ENCODE data around the gene ZFAND4. TPM values are rescaled to one million over a fixed set of nuclear protein-coding genes. Genes with fewer than 3 reads are reported as not detected.
"Not testable (repeated sequence)": the region's sequence is repeated elsewhere in the genome, so short reads cannot be mapped to it uniquely, and the experiment has no call there.

The ZFAND4 gene
- polyA plus RNA-seq, 1 donor (not counting 4 experiments of a cell fraction or from before 2014, with no cell fraction given): 2.9 TPM

DNA sequence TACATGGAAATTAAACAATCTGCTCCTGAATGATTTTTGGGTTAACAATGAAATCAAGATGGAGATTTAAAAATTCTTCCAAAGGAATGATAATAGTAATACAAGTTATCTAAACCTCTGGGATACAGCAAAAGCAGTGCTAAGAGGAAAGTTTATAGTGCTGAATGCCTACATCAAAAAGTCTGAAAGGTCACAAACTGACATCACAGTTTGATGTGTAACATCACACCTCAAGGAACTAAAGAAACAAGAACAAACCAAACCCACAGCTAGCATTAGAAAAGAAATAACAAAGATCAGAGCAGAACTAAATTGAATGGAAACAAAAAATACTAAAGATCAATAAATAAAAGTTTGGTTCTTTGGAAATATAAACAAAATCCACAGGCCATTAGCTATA lies 17.4 kb downstream of the ZFAND4 start:
- no peaks in the 10 kb centered on the region for H3K9me3 ChIP-seq (ENCODE audit: control insufficient read depth, low read depth, low read length)
- no peaks in the 10 kb centered on the region for H3K36me3 ChIP-seq (ENCODE audit: control insufficient read depth in 2 of 2, extremely low read depth in 1 of 2, insufficient read depth in 2 of 2, low read length in 2 of 2)
- no peaks in the 10 kb centered on the region for H3K9me1 ChIP-seq (ENCODE audit: control insufficient read depth, extremely low read depth, insufficient read depth, low read length)
- no peak overlapping the region for H3K4me2 ChIP-seq (ENCODE audit: control insufficient read depth, extremely low read depth, insufficient read depth, low read depth, low read length)
- no peak overlapping the region for H2AFZ ChIP-seq (ENCODE audit: control insufficient read depth, low read length)
- no peak for TF ChIP-seq EZH2 (IDR thresholded peaks at IDR 0.05; ENCODE audit: low read length)
- TF ChIP-seq, protein P1, sequence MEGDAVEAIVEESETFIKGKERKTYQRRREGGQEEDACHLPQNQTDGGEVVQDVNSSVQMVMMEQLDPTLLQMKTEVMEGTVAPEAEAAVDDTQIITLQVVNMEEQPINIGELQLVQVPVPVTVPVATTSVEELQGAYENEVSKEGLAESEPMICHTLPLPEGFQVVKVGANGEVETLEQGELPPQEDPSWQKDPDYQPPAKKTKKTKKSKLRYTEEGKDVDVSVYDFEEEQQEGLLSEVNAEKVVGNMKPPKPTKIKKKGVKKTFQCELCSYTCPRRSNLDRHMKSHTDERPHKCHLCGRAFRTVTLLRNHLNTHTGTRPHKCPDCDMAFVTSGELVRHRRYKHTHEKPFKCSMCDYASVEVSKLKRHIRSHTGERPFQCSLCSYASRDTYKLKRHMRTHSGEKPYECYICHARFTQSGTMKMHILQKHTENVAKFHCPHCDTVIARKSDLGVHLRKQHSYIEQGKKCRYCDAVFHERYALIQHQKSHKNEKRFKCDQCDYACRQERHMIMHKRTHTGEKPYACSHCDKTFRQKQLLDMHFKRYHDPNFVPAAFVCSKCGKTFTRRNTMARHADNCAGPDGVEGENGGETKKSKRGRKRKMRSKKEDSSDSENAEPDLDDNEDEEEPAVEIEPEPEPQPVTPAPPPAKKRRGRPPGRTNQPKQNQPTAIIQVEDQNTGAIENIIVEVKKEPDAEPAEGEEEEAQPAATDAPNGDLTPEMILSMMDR (optimal IDR thresholded peaks at IDR 0.05 in 1 of 3, IDR thresholded peaks at IDR 0.05 in 1 of 3, conservative IDR thresholded peaks at IDR 0.05 in 1 of 3; ENCODE audit: extremely low read depth in 1 of 3, insufficient read depth in 2 of 3, low read length in 3 of 3): no peak
- H4K20me1 ChIP-seq (ENCODE audit: control insufficient read depth, extremely low read depth, insufficient read depth, low read length): no peaks in the 10 kb centered on the region
- no peak overlapping the region for H3K9ac ChIP-seq (ENCODE audit: control insufficient read depth, extremely low read depth, insufficient read depth, low read length)
- DNase-seq (ENCODE audit: low read depth, low spot score) (no peak), FAIRE-seq (no peak)
- H3K27ac ChIP-seq (ENCODE audit: control insufficient read depth, insufficient read depth, low read length): no peak overlapping the region
- no peaks in the 10 kb centered on the region for H3K79me2 ChIP-seq (ENCODE audit: control insufficient read depth, insufficient read depth, low read length)
- H3K4me1 ChIP-seq (ENCODE audit: control insufficient read depth, extremely low read depth, insufficient read depth, low read length): no peaks in the 10 kb centered on the region
- dilution Hi-C loops (cut with MboI; ENCODE audit: extremely low pct_ligation_motif_present, low sequenced_read_pairs): no loop called here
- no peaks in the 10 kb centered on the region for H3K27me3 ChIP-seq (ENCODE audit: control insufficient read depth, extremely low read depth, insufficient read depth, low read length)
- no peak overlapping the region for H3K4me3 ChIP-seq (ENCODE audit: control insufficient read depth in 2 of 3, extremely low read depth in 1 of 3, insufficient read depth in 2 of 3, low read depth in 1 of 3, low read length in 3 of 3)

DNA sequence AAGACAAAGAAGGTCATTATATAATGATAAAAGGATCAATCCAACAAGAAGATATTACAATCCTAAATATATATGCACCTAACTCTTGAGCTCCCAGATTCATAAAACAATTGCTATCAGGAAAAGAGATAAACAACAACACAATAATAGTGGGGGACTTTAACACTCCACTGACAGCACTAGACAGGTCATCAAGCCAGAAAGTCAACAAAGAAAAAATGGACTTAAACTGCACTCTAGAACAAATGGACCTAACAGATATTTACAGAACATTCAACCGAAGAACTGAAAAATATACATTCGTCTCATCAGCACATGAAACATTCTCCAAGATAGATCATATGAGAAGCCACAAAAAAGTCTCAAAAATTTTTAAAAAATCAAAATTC lies 17.8 kb downstream of the ZFAND4 start:
- H4K20me1 ChIP-seq (ENCODE audit: control insufficient read depth, extremely low read depth, insufficient read depth, low read length); dilution Hi-C loops (cut with MboI; ENCODE audit: extremely low pct_ligation_motif_present, low sequenced_read_pairs); H2AFZ ChIP-seq (ENCODE audit: control insufficient read depth, low read length); H3K9me3 ChIP-seq (ENCODE audit: control insufficient read depth, low read depth, low read length); H3K27me3 ChIP-seq (ENCODE audit: control insufficient read depth, extremely low read depth, insufficient read depth, low read length); H3K27ac ChIP-seq (ENCODE audit: control insufficient read depth, insufficient read depth, low read length); H3K79me2 ChIP-seq (ENCODE audit: control insufficient read depth, insufficient read depth, low read length); H3K9me1 ChIP-seq (ENCODE audit: control insufficient read depth, extremely low read depth, insufficient read depth, low read length); H3K4me3 ChIP-seq (ENCODE audit: control insufficient read depth in 2 of 3, extremely low read depth in 1 of 3, insufficient read depth in 2 of 3, low read depth in 1 of 3, low read length in 3 of 3); H3K4me1 ChIP-seq (ENCODE audit: control insufficient read depth, extremely low read depth, insufficient read depth, low read length); H3K4me2 ChIP-seq (ENCODE audit: control insufficient read depth, extremely low read depth, insufficient read depth, low read depth, low read length); FAIRE-seq; H3K36me3 ChIP-seq (ENCODE audit: control insufficient read depth in 2 of 2, extremely low read depth in 1 of 2, insufficient read depth in 2 of 2, low read length in 2 of 2); H3K9ac ChIP-seq (ENCODE audit: control insufficient read depth, extremely low read depth, insufficient read depth, low read length); DNase-seq (ENCODE audit: low read depth, low spot score): not testable (repeated sequence)

DNA sequence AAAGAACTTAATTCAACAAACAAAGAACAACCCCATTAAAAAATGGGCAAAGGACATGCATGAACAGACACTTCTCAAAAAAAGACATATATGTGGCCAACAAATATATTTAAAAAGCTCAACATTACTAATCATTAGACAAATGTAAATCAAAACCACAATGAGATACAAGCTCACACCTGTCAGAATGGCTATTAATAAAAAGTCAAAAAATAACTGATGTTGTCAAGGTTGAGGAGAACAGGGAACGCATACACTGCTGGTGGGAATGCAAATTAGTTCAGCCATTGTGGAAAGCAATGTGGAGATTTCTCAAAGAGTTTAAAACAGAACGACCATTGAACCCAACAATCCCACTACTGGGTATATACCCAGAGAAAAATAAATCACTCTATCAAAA lies 19.1 kb downstream of the ZFAND4 start:
- Histone ChIP-seq H3K9me1 (ENCODE audit: control insufficient read depth, extremely low read depth, insufficient read depth, low read length) (no peaks in the 10 kb centered on the region), H3K4me1 (ENCODE audit: control insufficient read depth, extremely low read depth, insufficient read depth, low read length) (no peaks in the 10 kb centered on the region), H3K9me3 (ENCODE audit: control insufficient read depth, low read depth, low read length) (no peaks in the 10 kb centered on the region), H4K20me1 (ENCODE audit: control insufficient read depth, extremely low read depth, insufficient read depth, low read length) (no peaks in the 10 kb centered on the region), H3K27me3 (ENCODE audit: control insufficient read depth, extremely low read depth, insufficient read depth, low read length) (no peaks in the 10 kb centered on the region), H3K9ac (ENCODE audit: control insufficient read depth, extremely low read depth, insufficient read depth, low read length) (no peak overlapping the region), H3K79me2 (ENCODE audit: control insufficient read depth, insufficient read depth, low read length) (no peaks in the 10 kb centered on the region), H2AFZ (ENCODE audit: control insufficient read depth, low read length) (no peak overlapping the region), H3K27ac (ENCODE audit: control insufficient read depth, insufficient read depth, low read length) (no peak overlapping the region), H3K4me2 (ENCODE audit: control insufficient read depth, extremely low read depth, insufficient read depth, low read depth, low read length) (no peak overlapping the region), H3K36me3 (ENCODE audit: control insufficient read depth in 2 of 2, extremely low read depth in 1 of 2, insufficient read depth in 2 of 2, low read length in 2 of 2) (no peaks in the 10 kb centered on the region), H3K4me3 (ENCODE audit: control insufficient read depth in 2 of 3, extremely low read depth in 1 of 3, insufficient read depth in 2 of 3, low read depth in 1 of 3, low read length in 3 of 3) (no peak overlapping the region)
- TF ChIP-seq, protein P1 (optimal IDR thresholded peaks at IDR 0.05 in 1 of 3, IDR thresholded peaks at IDR 0.05 in 1 of 3, conservative IDR thresholded peaks at IDR 0.05 in 1 of 3; ENCODE audit: extremely low read depth in 1 of 3, insufficient read depth in 2 of 3, low read length in 3 of 3): no peak
- TF ChIP-seq EZH2 (IDR thresholded peaks at IDR 0.05; ENCODE audit: low read length): no peak
- dilution Hi-C loops (cut with MboI; ENCODE audit: extremely low pct_ligation_motif_present, low sequenced_read_pairs): no loop called here
- FAIRE-seq (no peak), DNase-seq (ENCODE audit: low read depth, low spot score) (no peak)
